ENCODE results near the gene SYAP1.
"Not testable (repeated sequence)": the region's sequence is repeated elsewhere in the genome, so short reads cannot be mapped to it uniquely, and the experiment has no call there.

Gene SYAP1

GRCh38 chrX:16719334-16720084, at the start of gene SYAP1:
TSS of gene SYAP1 (plus strand) at chrX:16719612. CDS start at chrX:16719725, 113 bp downstream.
- H3K4me3 ChIP-seq (ENCODE audit: low read depth, low read length), result peak within 1 kb of the TSS; percentile 77

- no peak overlapping the region for H3K4me3 ChIP-seq (ENCODE audit: low read depth, low read length)
These were observed 48.4 kb upstream of the SYAP1 start for GRCh38 chrX:16671005-16671404.

GRCh38 chrX:16678689-16679088, 40.7 kb upstream of the SYAP1 start:
- H3K4me3 ChIP-seq (ENCODE audit: low read depth, low read length), result no peak overlapping the region

GRCh38 chrX:16683007-16683664, 36.3 kb upstream of the SYAP1 start:
- no peak overlapping the region for H3K4me3 ChIP-seq (ENCODE audit: low read depth, low read length)

GRCh38 chrX:16687514-16687913, 31.9 kb upstream of the SYAP1 start:
- H3K4me3 ChIP-seq (ENCODE audit: low read depth, low read length), result no peak overlapping the region

GRCh38 chrX:16695079-16695676, 24.2 kb upstream of the SYAP1 start:
- H3K4me3 ChIP-seq (ENCODE audit: low read depth, low read length), result no peak overlapping the region

- no peak overlapping the region for H3K4me3 ChIP-seq (ENCODE audit: low read depth, low read length)
These were observed 22.5 kb upstream of the SYAP1 start for GRCh38 chrX:16696956-16697355.

- H3K4me3 ChIP-seq (ENCODE audit: low read depth, low read length), result no peak overlapping the region
These were observed 20.0 kb upstream of the SYAP1 start for GRCh38 chrX:16699389-16699788.

GRCh38 chrX:16700734-16701133, 18.7 kb upstream of the SYAP1 start:
- H3K4me3 ChIP-seq (ENCODE audit: low read depth, low read length), result no peak overlapping the region

- H3K4me3 ChIP-seq (ENCODE audit: low read depth, low read length), result no peak overlapping the region
These were observed 16.5 kb upstream of the SYAP1 start for GRCh38 chrX:16702700-16703599.

GRCh38 chrX:16705370-16705769, 14.0 kb upstream of the SYAP1 start:
- no peak overlapping the region for H3K4me3 ChIP-seq (ENCODE audit: low read depth, low read length)

GRCh38 chrX:16708016-16708415, 11.4 kb upstream of the SYAP1 start:
- H3K4me3 ChIP-seq (ENCODE audit: low read depth, low read length), result no peak overlapping the region

- peak overlapping the region; percentile 63 for H3K4me3 ChIP-seq (ENCODE audit: low read depth, low read length)
These were observed 8.1 kb upstream of the SYAP1 start for GRCh38 chrX:16711219-16711811.

GRCh38 chrX:16711893-16712547, 7.4 kb upstream of the SYAP1 start:
- peak overlapping the region; percentile 63 for H3K4me3 ChIP-seq (ENCODE audit: low read depth, low read length)

- peak within 1 kb of the TSS; percentile 63 for H3K4me3 ChIP-seq (ENCODE audit: low read depth, low read length)
These were observed 6.8 kb upstream of the SYAP1 start, which contains the start of gene CTPS2 for GRCh38 chrX:16712548-16713155. TSS of gene CTPS2 (minus strand) at chrX:16712669. CDS start at chrX:16702902, 9,767 bp downstream.

GRCh38 chrX:16714504-16714903, 4.9 kb upstream of the SYAP1 start:
- no peak overlapping the region for H3K4me3 ChIP-seq (ENCODE audit: low read depth, low read length)

GRCh38 chrX:16715638-16716037, 3.8 kb upstream of the SYAP1 start:
- H3K4me3 ChIP-seq (ENCODE audit: low read depth, low read length), result not testable (repeated sequence)

- H3K4me3 ChIP-seq (ENCODE audit: low read depth, low read length), result not testable (repeated sequence)
These were observed 3.0 kb upstream of the SYAP1 start for GRCh38 chrX:16716451-16716850.

- peak overlapping the region; percentile 77 for H3K4me3 ChIP-seq (ENCODE audit: low read depth, low read length)
These were observed 533 bp upstream of the SYAP1 start for GRCh38 chrX:16718824-16719333.
